Cardiac fibroblast (primary cell): ENCODE measurements around the gene CCNH.

ENCODE experiments used
- DNase-seq, 2 donors: peaks; one replicate each; pipeline versions ENCODE4 v3.0.0 to v3.0.0-alpha.2; 2010; ENCODE audit warnings: low read depth in 2 of 2
- H3K4me3 ChIP-seq, 2 donors: replicated peaks in 1 of 2; 1 replicate in 1 of 2; 2 replicates in 1 of 2; pipeline ENCODE4 v1.5.1; 2011; ENCODE audit warnings: low read depth in 2 of 2, low read length in 2 of 2, mild to moderate bottlenecking in 2 of 2, moderate library complexity in 1 of 2
- CTCF ChIP-seq: IDR thresholded peaks from one replicate; pipeline ENCODE4 v1.5.1; 2011; ENCODE audit warnings: low read depth, mild to moderate bottlenecking, low read length, inconsistent platforms

Gene CCNH

GRCh38 chr5:87369431-87369830 is 43.3 kb downstream of the CCNH start:
- no peak overlapping the region for H3K4me3 ChIP-seq
- TF ChIP-seq CTCF: no peak
- no peak for DNase-seq

GRCh38 chr5:87368601-87369000 is 44.1 kb downstream of the CCNH start:
- no peak for DNase-seq
- H3K4me3 ChIP-seq: no peak overlapping the region
- no peak for TF ChIP-seq CTCF

- H3K4me3 ChIP-seq: no peak overlapping the region
- DNase-seq: no peak
- TF ChIP-seq CTCF: no peak
These were observed 45.5 kb downstream of the CCNH start for GRCh38 chr5:87367243-87367642.

GRCh38 chr5:87361536-87362213 is 51.1 kb downstream of the CCNH start:
- H3K4me3 ChIP-seq: no peak overlapping the region
- peak in 1 of 2 donors; percentile 11 for DNase-seq
- no peak for TF ChIP-seq CTCF

- peak; percentile 50 to 62 for DNase-seq
- H3K4me3 ChIP-seq: no peak overlapping the region
- no peak for TF ChIP-seq CTCF
These were observed 51.7 kb downstream of the CCNH start for GRCh38 chr5:87361031-87361445.

- no peak overlapping the region for H3K4me3 ChIP-seq
- no peak for TF ChIP-seq CTCF
- no peak for DNase-seq
These were observed 52.6 kb downstream of the CCNH start for GRCh38 chr5:87360132-87360531.

- TF ChIP-seq CTCF: no peak
- no peak for DNase-seq
These were observed 53.6 kb downstream of the CCNH start for GRCh38 chr5:87359106-87359505.

More at GRCh38 chr5:87359106-87359505, 53.6 kb downstream of the CCNH start:
- H3K4me3 ChIP-seq: no peak overlapping the region
